ENCODE results near the gene HOXD12. TPM values are rescaled to one million over a fixed set of nuclear protein-coding genes. Genes with fewer than 3 reads are reported as not detected.

HOXD12 gene
- total RNA-seq, 8 experiments from 2014 or later, result 0.13 to 1.2 (median 0.33) TPM; not detected in 5

DNA sequence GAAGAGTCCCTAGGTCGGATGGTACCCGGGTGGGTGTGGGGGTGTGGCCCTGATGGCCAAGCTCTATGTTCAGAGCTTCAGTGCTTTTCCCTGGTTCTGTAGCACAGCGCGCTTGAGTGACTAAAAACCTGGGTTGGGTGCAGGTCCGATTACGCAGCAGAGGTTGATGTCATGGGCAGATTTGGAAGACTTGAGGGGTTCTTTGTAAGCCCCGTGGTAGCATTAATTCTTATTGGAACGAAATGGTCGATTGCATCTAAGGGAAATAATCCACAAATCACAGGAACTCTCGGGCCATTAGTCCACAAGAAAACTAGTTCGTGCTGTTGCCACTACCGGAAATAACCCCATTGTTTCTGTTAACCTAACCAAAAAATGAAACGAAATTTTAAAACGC lies 38.9 kb downstream of the HOXD12 start:
- H3K4me3 ChIP-seq, result peak overlapping the region; percentile 62 to 99 (median 97)
- peak overlapping the region; percentile 98 to 100 for H3K27ac ChIP-seq
- in situ Hi-C loops (cut with MboI; ENCODE audit: low pct_unique_long_range_greater_than_20kb in 2 of 9, low sequenced_read_pairs in 9 of 9, unreplicated experiment in 9 of 9), result loop anchor here (10.0 to 25.0 kb wide), 9 partner anchors 324 to 1624 kb away; no protein-coding TSS in a partner anchor
- H3K4me1 ChIP-seq (replicated peaks in 1 of 2), result peaks cover 49 to 65% of the 10 kb centered on the region in 2 donors
- ATAC-seq (replicated peaks in 6 of 8), result no peak
- 2 to 82% (median 19%) methylated on average over 1 to 13 of the region's 14 CpGs; no CpG with 5 or more reads in 1 of the 10 experiments for WGBS, 10 experiments

DNA sequence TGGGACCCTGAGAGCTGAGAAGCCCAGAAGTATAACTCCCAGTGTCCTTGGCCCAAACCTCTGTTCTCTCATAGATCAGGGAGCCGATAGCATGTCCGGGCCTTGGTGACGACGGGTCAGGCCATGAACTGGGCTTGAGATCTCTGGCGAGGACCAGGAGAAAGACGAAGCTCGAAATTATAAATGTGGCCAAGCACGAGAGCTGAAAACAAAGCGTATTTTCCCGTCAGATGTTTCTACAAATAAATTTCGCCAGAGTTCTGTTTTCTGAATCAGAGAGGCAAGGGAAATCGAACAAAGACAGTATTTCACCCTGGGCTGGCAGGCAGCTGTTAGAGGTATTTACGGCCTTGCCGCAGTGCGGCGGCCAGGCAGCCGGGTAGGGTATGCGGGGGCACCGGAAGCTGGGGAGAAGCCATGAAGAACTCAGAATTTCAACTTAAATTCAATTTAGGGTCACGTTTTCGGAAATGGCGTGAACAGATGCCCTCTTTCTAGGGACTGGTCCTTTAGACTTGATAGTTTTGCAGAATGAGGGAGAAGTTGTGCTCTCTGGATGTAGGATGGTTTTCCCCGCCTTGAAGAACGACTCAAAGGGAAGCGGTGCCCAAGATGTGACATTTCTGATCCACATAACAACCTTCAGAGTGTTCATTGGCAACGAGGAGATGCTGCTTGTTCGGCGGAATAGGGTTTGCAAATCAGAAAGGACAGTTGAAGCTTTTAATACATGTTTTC lies 39.5 kb downstream of the HOXD12 start:
- WGBS, 10 experiments, result 0 to 98% (median 15%) methylated on average over 7 to 28 of the region's 28 CpGs; no CpG with 5 or more reads in 1 of the 10 experiments
- Histone ChIP-seq H3K4me3 (peak overlapping the region; percentile 62 to 99 (median 97)), H3K4me1 (replicated peaks in 1 of 2) (peaks cover 49 to 62% of the 10 kb centered on the region in 2 donors), H3K27ac (peak overlapping the region; percentile 98 to 100)
- in situ Hi-C loops (cut with MboI; ENCODE audit: low pct_unique_long_range_greater_than_20kb in 2 of 9, low sequenced_read_pairs in 9 of 9, unreplicated experiment in 9 of 9), result loop anchor here (10.0 to 25.0 kb wide), 9 partner anchors 323 to 1623 kb away; no protein-coding TSS in a partner anchor
- peak in 2 of 8 experiments; percentile 2 to 3 for ATAC-seq (replicated peaks in 6 of 8)

DNA sequence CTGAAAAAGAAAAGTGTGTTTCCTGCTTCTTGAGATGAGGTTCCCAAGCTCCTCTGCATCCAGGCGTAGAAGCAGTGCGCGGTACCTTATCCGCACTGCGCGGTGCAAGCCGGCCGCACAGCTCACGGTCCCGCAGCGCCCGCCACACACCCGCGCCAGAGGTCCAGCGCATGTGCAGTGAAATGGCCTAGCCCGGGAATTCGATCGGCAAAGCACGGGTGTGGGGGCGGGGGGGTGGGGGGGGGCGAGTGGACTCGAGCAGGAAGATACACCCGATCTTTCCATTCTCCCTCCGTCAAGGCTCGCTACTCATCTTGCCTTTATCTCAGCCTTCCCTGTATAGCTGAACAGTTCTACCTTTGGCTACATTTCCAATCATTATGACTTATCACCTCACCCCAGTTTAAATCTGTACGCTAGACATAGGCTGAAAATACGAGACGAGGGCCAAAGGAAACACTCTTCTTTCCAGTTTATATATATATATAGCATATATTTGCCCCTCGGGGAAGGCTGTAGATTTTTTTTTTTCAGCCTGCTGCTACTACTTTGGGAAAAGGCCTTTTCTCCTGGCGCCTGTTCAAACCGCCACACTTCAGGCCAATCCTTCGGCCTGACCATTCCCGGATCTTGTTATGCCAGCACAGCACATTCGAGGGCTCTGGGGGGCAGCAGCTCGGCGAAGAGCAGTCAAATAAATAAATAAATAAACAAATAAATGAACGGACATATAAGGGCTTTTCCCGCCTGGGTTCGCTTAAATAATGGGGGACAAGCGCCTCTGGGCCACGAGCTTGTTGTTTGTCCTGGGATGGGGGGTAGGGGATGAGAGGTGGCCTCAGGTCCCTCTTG lies 40.3 kb downstream of the HOXD12 start:
- ATAC-seq (replicated peaks in 6 of 8), result peak in 7 of 8 experiments; percentile 1 to 35 (median 18)
- in situ Hi-C loops (cut with MboI; ENCODE audit: low pct_unique_long_range_greater_than_20kb in 2 of 9, low sequenced_read_pairs in 9 of 9, unreplicated experiment in 9 of 9), result loop anchor here (5.0 to 25.0 kb wide), 12 partner anchors 312 to 1622 kb away; no protein-coding TSS in a partner anchor
- H3K4me1 ChIP-seq (replicated peaks in 1 of 2), result peaks cover 49 to 59% of the 10 kb centered on the region in 2 donors
- 0 to 57% (median 14%) methylated on average over 1 to 22 of the region's 41 CpGs; no CpG with 5 or more reads in 1 of the 10 experiments for WGBS, 10 experiments
- peak overlapping the region; percentile 62 to 99 (median 97) for H3K4me3 ChIP-seq
- peak overlapping the region; percentile 98 to 100 for H3K27ac ChIP-seq

DNA sequence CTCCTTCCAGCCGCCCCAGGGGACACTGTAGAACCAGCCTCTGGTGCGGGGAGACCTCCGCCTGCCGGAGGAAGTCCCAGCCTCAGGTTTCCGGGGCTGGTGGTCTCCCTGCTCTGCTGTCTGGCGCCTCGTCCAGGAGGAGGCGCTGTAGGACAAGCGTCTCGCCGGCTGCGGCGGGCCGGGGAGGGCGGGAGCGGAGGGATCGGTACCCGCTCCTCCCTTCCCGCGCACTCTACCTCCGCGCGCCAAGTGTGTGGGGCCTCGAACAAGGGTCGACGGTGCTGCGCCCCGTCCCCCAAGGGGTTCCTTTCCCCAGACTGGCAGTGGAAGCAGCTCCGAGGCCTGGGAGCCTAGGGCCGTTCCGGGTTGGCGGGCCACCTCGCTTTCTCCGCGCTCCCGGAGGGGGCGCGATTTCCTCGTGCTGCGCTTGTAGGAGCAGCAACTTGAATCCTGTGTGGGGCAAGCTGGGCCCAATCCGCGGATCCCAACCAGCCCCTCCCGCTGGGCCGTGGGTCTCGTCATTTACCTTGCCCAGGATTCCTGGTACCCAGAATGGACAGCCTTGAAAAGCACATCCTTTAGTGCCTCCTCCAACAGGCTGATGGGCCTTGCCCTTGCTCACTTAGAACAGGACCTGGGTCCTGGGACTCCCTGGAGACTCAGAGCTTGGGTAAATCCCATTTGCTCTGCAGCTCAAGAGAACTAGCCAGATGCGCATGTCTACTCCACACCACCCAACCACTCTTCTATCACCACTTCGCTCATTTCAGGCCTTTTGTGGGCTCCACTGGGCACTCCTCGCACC lies 41.1 kb downstream of the HOXD12 start:
- peak; percentile 54 to 83 (median 80) for ATAC-seq (replicated peaks in 6 of 8)
- 14 to 100% (median 41%) methylated on average over 1 to 11 of the region's 48 CpGs; no CpG with 5 or more reads in 2 of the 10 experiments for WGBS, 10 experiments
- Histone ChIP-seq H3K4me1 (replicated peaks in 1 of 2) (peaks cover 49 to 59% of the 10 kb centered on the region in 2 donors), H3K4me3 (peak overlapping the region; percentile 62 to 99 (median 97)), H3K27ac (peak overlapping the region; percentile 70 to 100)
- in situ Hi-C loops (cut with MboI; ENCODE audit: low pct_unique_long_range_greater_than_20kb in 2 of 9, low sequenced_read_pairs in 9 of 9, unreplicated experiment in 9 of 9), result loop anchor here (5.0 to 25.0 kb wide), 11 partner anchors 312 to 1622 kb away; no protein-coding TSS in a partner anchor

DNA sequence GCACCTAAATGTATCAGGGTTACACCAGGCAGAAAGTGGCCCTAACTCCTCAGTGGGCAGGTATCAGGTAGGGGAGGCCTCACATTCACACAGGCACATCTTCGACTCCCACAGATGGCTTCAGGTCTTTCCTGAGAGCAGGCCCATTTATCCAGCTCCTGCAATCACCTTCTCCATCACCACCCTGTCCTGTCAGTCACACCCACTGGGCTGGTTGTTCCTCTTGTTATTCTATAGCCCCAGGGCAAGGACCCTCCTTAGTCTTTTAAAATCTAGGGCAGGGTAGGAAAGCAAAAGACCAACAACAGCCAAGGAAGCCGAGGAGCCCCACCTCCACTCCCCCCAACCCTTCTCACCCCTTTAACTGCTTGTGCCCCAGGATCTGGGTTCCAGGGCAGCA lies 42.7 kb downstream of the HOXD12 start:
- Histone ChIP-seq H3K27ac (no peak overlapping the region), H3K4me3 (peak overlapping the region in 1 of 5 donors; percentile 97), H3K4me1 (replicated peaks in 1 of 2) (peaks cover 62 to 73% of the 10 kb centered on the region in 2 donors)
- in situ Hi-C loops (cut with MboI; ENCODE audit: low pct_unique_long_range_greater_than_20kb in 2 of 9, low sequenced_read_pairs in 9 of 9, unreplicated experiment in 9 of 9), result loop anchor here (5.0 to 25.0 kb wide), 11 partner anchors 310 to 1620 kb away; no protein-coding TSS in a partner anchor
- WGBS, 10 experiments, result 50 to 100% (median 92%) methylated on average over 1 to 2 of the region's 2 CpGs; no CpG with 5 or more reads in 6 of the 10 experiments
- ATAC-seq (replicated peaks in 6 of 8), result no peak

DNA sequence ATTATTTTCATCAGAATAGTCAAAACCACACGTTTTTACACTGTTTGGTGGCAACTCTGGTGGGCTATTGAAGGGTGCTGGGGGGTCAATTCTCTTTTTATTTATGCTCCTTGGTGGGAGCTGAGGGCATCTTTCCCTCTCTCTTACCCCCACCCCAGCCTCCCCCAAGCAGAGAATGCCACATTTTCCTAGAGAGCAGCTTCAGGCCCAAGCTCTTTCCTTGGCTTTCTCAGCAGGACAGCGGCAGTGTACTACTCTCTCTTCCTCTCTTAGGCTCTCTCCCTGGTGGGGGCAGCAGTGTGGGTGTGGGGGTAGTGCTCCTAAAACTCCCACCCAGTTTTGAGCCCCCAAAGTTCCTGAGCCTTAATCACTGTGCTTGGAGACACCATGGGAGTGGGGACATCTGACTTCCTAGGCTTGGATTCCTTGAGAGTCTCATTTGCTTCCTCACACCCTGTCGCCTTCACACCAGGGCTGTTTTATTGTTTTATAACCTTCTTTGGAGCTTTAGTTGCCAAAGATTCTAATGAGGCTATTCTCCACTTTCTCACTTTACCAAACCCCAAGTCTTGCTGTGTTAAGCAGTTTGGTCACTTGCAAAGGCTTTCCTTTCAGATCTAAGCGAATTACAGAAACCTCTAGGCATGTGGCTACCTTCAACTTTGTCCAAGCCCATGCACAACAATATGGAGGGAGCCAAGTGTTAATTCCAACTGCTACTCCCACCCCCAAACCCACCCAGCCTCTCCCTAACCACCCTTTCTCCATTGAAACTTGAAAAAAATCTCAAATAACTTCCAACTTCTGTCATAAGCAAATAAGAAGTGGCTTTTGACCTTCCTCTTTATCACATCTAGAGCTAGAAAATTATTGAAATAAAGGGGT lies 45.7 kb downstream of the HOXD12 start:
- WGBS, 10 experiments, result 0 to 92% (median 46%) methylated on average over 1 to 3 of the region's 4 CpGs; no CpG with 5 or more reads in 3 of the 10 experiments
- Histone ChIP-seq H3K27ac (peak overlapping the region in 1 of 2 donors; percentile 11), H3K4me3 (peak overlapping the region in 2 of 5 donors; percentile 28 to 40), H3K4me1 (replicated peaks in 1 of 2) (peaks cover 84 to 93% of the 10 kb centered on the region in 2 donors)
- ATAC-seq (replicated peaks in 6 of 8), result no peak
- in situ Hi-C loops (cut with MboI; ENCODE audit: low pct_unique_long_range_greater_than_20kb in 2 of 9, low sequenced_read_pairs in 9 of 9, unreplicated experiment in 9 of 9), result loop anchor here (10.0 to 25.0 kb wide), 10 partner anchors 309 to 1617 kb away; no protein-coding TSS in a partner anchor

DNA sequence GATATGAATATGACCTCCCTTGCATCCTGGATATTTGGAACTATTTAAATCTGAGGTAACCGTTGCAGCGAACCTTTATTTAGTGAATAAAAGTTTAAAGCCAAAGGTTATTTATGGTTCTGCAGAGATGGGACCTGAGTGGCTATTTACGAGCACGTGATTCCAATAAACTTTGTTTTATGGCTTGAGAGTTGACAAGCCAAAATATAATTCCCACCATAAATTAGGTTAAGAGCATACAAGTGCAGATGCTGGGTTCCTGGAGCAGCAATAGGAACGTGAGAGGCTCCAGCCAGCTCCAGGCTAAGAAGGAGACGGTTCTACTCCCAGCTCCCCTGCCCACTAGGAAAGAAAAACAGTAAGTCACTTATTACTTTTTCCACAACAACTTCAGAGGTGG lies 46.5 kb downstream of the HOXD12 start:
- Histone ChIP-seq H3K4me3 (peak overlapping the region; percentile 11 to 40 (median 28)), H3K27ac (peak overlapping the region; percentile 30 to 77), H3K4me1 (replicated peaks in 1 of 2) (peaks cover 87 to 97% of the 10 kb centered on the region in 2 donors)
- peak in 2 of 8 experiments; percentile 8 to 15 for ATAC-seq (replicated peaks in 6 of 8)
- in situ Hi-C loops (cut with MboI; ENCODE audit: low pct_unique_long_range_greater_than_20kb in 2 of 9, low sequenced_read_pairs in 9 of 9, unreplicated experiment in 9 of 9), result loop anchor here (10.0 to 25.0 kb wide), 10 partner anchors 309 to 1616 kb away; no protein-coding TSS in a partner anchor
- WGBS, 10 experiments, result 0 to 94% (median 16%) methylated on average over 2 to 6 of the region's 6 CpGs; no CpG with 5 or more reads in 2 of the 10 experiments

DNA sequence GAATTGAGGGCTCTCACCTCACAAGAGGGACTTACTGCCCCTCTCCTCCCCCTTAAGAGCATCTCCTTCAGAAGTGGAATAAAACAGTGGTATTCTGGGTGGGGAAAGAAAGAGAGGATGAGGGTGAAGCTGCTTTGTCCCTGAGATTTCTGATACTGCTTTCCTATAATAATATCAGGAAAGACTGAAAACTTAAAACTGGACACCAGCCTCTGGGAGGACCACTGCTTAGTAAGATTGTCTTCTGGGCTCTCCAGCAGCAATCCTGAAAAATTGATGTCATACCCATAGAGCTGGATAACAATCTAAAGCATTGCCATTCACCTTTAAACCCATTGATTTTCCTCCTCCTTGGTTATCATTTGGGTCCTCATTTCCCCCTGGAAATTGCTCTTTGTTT lies 47.0 kb downstream of the HOXD12 start:
- H3K4me1 ChIP-seq (replicated peaks in 1 of 2), result peaks cover 83 to 97% of the 10 kb centered on the region in 2 donors
- peak overlapping the region; percentile 30 to 77 for H3K27ac ChIP-seq
- H3K4me3 ChIP-seq, result peak overlapping the region; percentile 26 to 41 (median 39)
- in situ Hi-C loops (cut with MboI; ENCODE audit: low pct_unique_long_range_greater_than_20kb in 2 of 9, low sequenced_read_pairs in 9 of 9, unreplicated experiment in 9 of 9), result loop anchor here (10.0 to 25.0 kb wide), 10 partner anchors 308 to 1616 kb away; no protein-coding TSS in a partner anchor
- no peak for ATAC-seq (replicated peaks in 6 of 8)

DNA sequence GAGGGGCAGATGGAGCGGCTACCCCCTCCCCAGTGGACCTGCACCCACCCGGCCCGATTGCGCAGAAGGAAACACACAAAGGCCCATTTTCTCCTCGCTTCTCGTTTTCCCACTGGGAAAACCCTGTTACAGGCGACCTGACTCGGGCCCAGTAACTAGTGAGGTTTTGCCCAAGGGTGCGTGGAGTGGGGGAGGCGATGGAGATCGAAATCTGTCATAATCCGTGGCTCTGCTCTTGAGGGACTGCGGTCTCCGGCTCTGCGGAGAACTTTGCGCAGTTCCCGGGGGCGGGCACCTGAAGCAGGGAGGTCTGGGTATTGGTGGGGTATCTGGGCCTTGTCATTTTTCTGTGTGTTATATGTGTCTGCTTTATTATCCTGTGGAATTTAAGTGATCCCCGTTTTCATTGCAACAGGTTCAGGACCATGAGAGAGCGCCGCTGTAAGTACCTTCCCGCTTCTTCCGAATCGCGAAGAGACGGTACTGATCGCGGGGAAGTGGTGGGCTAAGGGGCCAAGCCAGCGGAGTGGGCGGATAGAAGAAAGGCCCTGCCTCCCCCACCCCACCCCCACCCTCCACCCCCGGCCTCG lies 47.7 kb downstream of the HOXD12 start:
- in situ Hi-C loops (cut with MboI; ENCODE audit: low pct_unique_long_range_greater_than_20kb in 2 of 9, low sequenced_read_pairs in 9 of 9, unreplicated experiment in 9 of 9), result loop anchor here (10.0 to 25.0 kb wide), 10 partner anchors 307 to 1615 kb away; no protein-coding TSS in a partner anchor
- ATAC-seq (replicated peaks in 6 of 8), result peak in 2 of 8 experiments; percentile 5 to 6
- Histone ChIP-seq H3K27ac (peak overlapping the region; percentile 30 to 77), H3K4me1 (replicated peaks in 1 of 2) (peaks cover 76 to 93% of the 10 kb centered on the region in 2 donors), H3K4me3 (peak overlapping the region; percentile 26 to 41 (median 39))
- WGBS, 10 experiments, result 0 to 100% (median 89%) methylated on average over 1 to 12 of the region's 32 CpGs; no CpG with 5 or more reads in 5 of the 10 experiments

DNA sequence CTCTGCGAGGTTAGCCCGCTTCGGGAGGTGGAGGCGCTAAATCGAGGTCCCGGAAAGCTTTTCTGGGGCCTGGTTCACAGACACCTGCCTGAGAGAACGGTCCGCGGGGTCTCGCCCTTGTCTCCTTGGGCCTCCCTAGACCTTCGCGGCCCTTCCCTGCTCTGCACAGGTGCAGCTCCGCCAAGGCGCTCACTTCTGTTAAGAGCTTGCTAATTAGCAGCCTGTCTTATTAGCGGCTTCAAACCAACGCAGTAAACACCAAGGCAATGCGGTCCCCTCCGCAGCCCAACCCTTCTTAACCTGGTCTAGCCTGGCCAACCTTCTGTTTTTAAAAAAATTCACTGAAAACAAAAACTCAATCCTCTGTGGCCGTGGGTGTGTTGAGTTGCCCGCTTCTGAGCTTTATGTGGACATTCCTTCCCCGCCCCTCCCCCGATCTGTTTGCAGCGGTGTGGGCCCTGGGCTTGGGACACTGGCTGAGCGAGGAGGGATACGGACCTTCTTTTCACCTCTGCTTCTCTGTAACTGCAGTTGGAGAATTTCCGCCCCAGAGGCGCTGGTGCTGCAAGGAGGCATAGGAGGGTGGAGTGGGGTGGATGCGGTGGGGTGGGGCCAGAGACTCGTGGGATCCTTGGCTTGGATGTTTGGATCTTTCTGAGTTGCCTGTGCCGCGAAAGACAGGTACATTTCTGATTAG lies 48.4 kb downstream of the HOXD12 start:
- peak overlapping the region; percentile 30 to 77 for H3K27ac ChIP-seq
- in situ Hi-C loops (cut with MboI; ENCODE audit: low pct_unique_long_range_greater_than_20kb in 2 of 9, low sequenced_read_pairs in 9 of 9, unreplicated experiment in 9 of 9), result loop anchor here (10.0 to 25.0 kb wide), 10 partner anchors 307 to 1614 kb away; no protein-coding TSS in a partner anchor
- 0 to 100% (median 90%) methylated on average over 2 to 4 of the region's 31 CpGs; no CpG with 5 or more reads in 5 of the 10 experiments for WGBS, 10 experiments
- H3K4me1 ChIP-seq (replicated peaks in 1 of 2), result peaks cover 70 to 93% of the 10 kb centered on the region in 2 donors
- peak in 5 of 8 experiments; percentile 19 to 46 (median 43) for ATAC-seq (replicated peaks in 6 of 8)
- H3K4me3 ChIP-seq, result peak overlapping the region; percentile 26 to 41 (median 39)
